Astrocyte (in vitro differentiated cells and primary cell): ENCODE data around the gene SEMA7A. TPM values are rescaled to one million over a fixed set of nuclear protein-coding genes. Genes with fewer than 3 reads are reported as not detected.

Source experiments
- DNase-seq: peaks from one replicate; pipeline ENCODE4 v3.0.0-alpha.2; 2010; ENCODE audit warnings: low read depth
- FAIRE-seq: peaks from 2 replicates; lab custom pipeline; 2011; peaks lifted over from hg19 to GRCh38; lab: Jason Lieb, UNC
- H2AFZ ChIP-seq: 2 replicates; pipeline ENCODE4 v1.6.0; 2012; ENCODE audit warnings: low read depth, low read length, inconsistent platforms
- H3K27ac ChIP-seq: 2 replicates; pipeline ENCODE4 v1.5.1; 2011; ENCODE audit warnings: low read depth, low read length, inconsistent platforms
- H3K27me3 ChIP-seq: 2 replicates; pipeline ENCODE4 v1.6.0; 2011; ENCODE audit warnings: low read length, inconsistent platforms; ENCODE audit not compliant: insufficient read depth
- H3K36me3 ChIP-seq: 2 replicates; pipeline ENCODE4 v1.5.1; 2011; ENCODE audit warnings: low read length, inconsistent platforms; ENCODE audit not compliant: insufficient read depth
- H3K4me1 ChIP-seq: 2 replicates; pipeline ENCODE4 v1.5.1; 2011; ENCODE audit warnings: low read length, inconsistent platforms; ENCODE audit not compliant: insufficient read depth
- H3K4me2 ChIP-seq: 2 replicates; pipeline ENCODE4 v1.6.0; 2012; ENCODE audit warnings: low read length, inconsistent platforms
- H3K4me3 ChIP-seq: 2 replicates; pipeline ENCODE4 v1.5.1; 2011; ENCODE audit warnings: low read depth, mild to moderate bottlenecking, low read length, inconsistent platforms; ENCODE audit not compliant: insufficient read depth
- H3K79me2 ChIP-seq: 2 replicates; pipeline ENCODE4 v1.6.0; 2012; ENCODE audit warnings: mild to moderate bottlenecking, low read length, inconsistent platforms; ENCODE audit not compliant: insufficient read depth
- H3K9ac ChIP-seq: 2 replicates; pipeline ENCODE4 v1.6.0; 2012; ENCODE audit warnings: mild to moderate bottlenecking, low read length, inconsistent platforms
- H3K9me3 ChIP-seq: 2 replicates; pipeline ENCODE4 v1.5.1; 2012; ENCODE audit warnings: low read depth, mild to moderate bottlenecking, low read length, inconsistent platforms; ENCODE audit not compliant: insufficient read depth
- H4K20me1 ChIP-seq: 2 replicates; pipeline ENCODE4 v1.6.0; 2012; ENCODE audit warnings: low read length, inconsistent platforms; ENCODE audit not compliant: insufficient read depth
- H3K27ac Mint-ChIP-seq: one replicate; pipeline ENCODE4 v1.8.0; 2021; ENCODE audit warnings: mild to moderate bottlenecking, mixed read lengths; ENCODE audit not compliant: unreplicated experiment
- H3K27me3 Mint-ChIP-seq: one replicate; pipeline ENCODE4 v1.8.0; 2021; ENCODE audit warnings: low read depth, mixed read lengths; ENCODE audit not compliant: unreplicated experiment
- H3K36me3 Mint-ChIP-seq: one replicate; pipeline ENCODE4 v1.8.0; 2021; ENCODE audit warnings: low read depth, mixed read lengths; ENCODE audit not compliant: unreplicated experiment
- H3K4me1 Mint-ChIP-seq: one replicate; pipeline ENCODE4 v1.8.0; 2021; ENCODE audit warnings: low read depth, mixed read lengths; ENCODE audit not compliant: unreplicated experiment
- H3K4me3 Mint-ChIP-seq: one replicate; pipeline ENCODE4 v1.8.0; 2021; ENCODE audit warnings: mild to moderate bottlenecking, moderate library complexity, mixed read lengths; ENCODE audit not compliant: unreplicated experiment
- H3K9me3 Mint-ChIP-seq: one replicate; pipeline ENCODE4 v1.8.0; 2021; ENCODE audit warnings: mild to moderate bottlenecking, mixed read lengths; ENCODE audit not compliant: unreplicated experiment
- EZH2 ChIP-seq: IDR thresholded peaks from 2 replicates; pipeline ENCODE4 v1.6.1; 2012; ENCODE audit warnings: mild to moderate bottlenecking, low read length, inconsistent platforms; ENCODE audit not compliant: insufficient read depth
- total RNA-seq: library from RNA; stranded (reverse); gene quantifications from 2 replicates; pipeline ENCODE4 v1.2.1, GENCODE V29; 2021
- TF ChIP-seq, protein P1 (sequence below): IDR thresholded peaks from 2 replicates; pipeline ENCODE4 v1.5.1; 2011; ENCODE audit warnings: low read depth, mild to moderate bottlenecking, inconsistent platforms, low read length, moderate library complexity; ENCODE audit not compliant: insufficient read depth

The SEMA7A gene
- total RNA-seq, 1 donor from 2014 or later = 26.7 TPM

- Histone ChIP-seq H3K27ac (peak overlapping the region; percentile 70), H3K27me3 (no peaks in the 10 kb centered on the region), H3K9ac (peak overlapping the region; percentile 60), H3K9me3 (no peaks in the 10 kb centered on the region), H3K79me2 (peaks cover 100% of the 10 kb centered on the region), H3K4me1 (peaks cover 86% of the 10 kb centered on the region), H4K20me1 (peaks cover 92% of the 10 kb centered on the region), H3K36me3 (peaks cover 5% of the 10 kb centered on the region), H3K4me3 (no peak overlapping the region), H3K4me2 (peak overlapping the region; percentile 78), H2AFZ (no peak overlapping the region)
- FAIRE-seq (no peak), DNase-seq (no peak)
- no peak for TF ChIP-seq EZH2
- TF ChIP-seq, protein P1, sequence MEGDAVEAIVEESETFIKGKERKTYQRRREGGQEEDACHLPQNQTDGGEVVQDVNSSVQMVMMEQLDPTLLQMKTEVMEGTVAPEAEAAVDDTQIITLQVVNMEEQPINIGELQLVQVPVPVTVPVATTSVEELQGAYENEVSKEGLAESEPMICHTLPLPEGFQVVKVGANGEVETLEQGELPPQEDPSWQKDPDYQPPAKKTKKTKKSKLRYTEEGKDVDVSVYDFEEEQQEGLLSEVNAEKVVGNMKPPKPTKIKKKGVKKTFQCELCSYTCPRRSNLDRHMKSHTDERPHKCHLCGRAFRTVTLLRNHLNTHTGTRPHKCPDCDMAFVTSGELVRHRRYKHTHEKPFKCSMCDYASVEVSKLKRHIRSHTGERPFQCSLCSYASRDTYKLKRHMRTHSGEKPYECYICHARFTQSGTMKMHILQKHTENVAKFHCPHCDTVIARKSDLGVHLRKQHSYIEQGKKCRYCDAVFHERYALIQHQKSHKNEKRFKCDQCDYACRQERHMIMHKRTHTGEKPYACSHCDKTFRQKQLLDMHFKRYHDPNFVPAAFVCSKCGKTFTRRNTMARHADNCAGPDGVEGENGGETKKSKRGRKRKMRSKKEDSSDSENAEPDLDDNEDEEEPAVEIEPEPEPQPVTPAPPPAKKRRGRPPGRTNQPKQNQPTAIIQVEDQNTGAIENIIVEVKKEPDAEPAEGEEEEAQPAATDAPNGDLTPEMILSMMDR = no peak
- H3K27ac Mint-ChIP-seq = peak overlapping the region; percentile 87
- H3K9me3 Mint-ChIP-seq = peaks cover 3% of the 10 kb centered on the region
- H3K4me1 Mint-ChIP-seq = peaks cover 41% of the 10 kb centered on the region
- no peak overlapping the region for H3K4me3 Mint-ChIP-seq
- H3K27me3 Mint-ChIP-seq = no peaks in the 10 kb centered on the region
- peaks cover 11% of the 10 kb centered on the region for H3K36me3 Mint-ChIP-seq
Observed at GRCh38 chr15:74422265-74422651, 11.5 kb downstream of the SEMA7A start.

DNA sequence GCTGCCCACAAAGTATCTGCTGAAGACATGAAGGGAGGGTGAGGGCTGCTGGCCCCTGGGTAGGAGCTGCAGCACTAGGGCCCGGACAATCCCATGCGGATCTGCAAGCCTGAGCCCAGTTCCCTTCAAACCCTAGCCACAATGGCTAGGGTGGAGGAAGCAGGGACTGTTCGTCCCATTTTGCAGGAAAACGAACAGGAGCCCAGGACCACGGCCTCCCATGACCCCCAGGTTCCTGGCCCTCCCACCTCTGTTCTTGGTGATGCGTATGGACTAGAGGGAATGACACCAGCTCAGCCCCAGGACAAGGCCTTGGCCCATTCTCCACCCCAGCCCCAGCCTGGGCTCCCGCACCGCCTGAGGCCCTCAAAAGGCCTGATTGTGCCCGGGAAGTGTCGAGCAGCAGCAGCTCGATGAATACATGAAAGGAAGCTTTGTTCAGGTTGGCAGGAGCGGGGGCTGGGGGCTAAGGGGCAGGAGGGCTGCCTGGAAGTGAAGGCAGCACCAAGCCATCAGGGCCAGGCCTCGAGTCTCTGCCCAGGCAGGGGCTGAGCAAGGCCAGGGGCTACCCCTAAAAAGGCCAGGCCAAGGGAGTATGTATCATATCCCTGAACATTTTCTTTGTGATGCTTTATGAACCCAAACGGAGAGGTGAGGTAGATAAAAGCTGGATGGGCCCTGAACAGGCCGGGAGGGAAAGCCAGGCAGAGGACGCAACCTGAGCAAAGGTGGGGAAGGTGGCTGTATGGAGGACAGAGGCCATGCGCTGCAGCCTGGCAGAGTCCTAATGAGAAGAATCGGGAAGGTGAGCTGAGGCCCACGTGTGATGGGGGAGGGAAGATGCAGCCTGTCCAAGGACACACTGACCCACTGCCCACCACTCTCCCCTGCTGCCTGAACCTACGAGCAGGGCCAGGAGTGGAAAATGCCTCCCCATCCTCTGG lies 12.2 kb downstream of the SEMA7A start:
- Histone ChIP-seq H3K4me2 (peak overlapping the region; percentile 78), H3K36me3 (peaks cover 10% of the 10 kb centered on the region), H3K4me1 (peaks cover 89% of the 10 kb centered on the region), H3K27ac (peak overlapping the region; percentile 70), H3K9ac (peak overlapping the region; percentile 60), H3K4me3 (no peak overlapping the region), H3K79me2 (peaks cover 100% of the 10 kb centered on the region), H3K27me3 (no peaks in the 10 kb centered on the region), H2AFZ (no peak overlapping the region), H3K9me3 (no peaks in the 10 kb centered on the region), H4K20me1 (peaks cover 90% of the 10 kb centered on the region)
- FAIRE-seq = no peak
- H3K36me3 Mint-ChIP-seq = peaks cover 9% of the 10 kb centered on the region
- no peak for TF ChIP-seq EZH2
- TF ChIP-seq, protein P1 = no peak
- no peaks in the 10 kb centered on the region for H3K27me3 Mint-ChIP-seq
- H3K9me3 Mint-ChIP-seq = peaks cover 3% of the 10 kb centered on the region
- DNase-seq = no peak
- H3K27ac Mint-ChIP-seq = peak overlapping the region; percentile 87
- H3K4me1 Mint-ChIP-seq = peaks cover 44% of the 10 kb centered on the region
- peak overlapping the region; percentile 54 for H3K4me3 Mint-ChIP-seq
